RWPE2 (cell line): ENCODE results near the gene NMRK1.

Source experiments
- ATAC-seq: fragments of 200-7000 bp; cut with Tn5 transposase; 3 replicates; pipeline ENCODE4 v1.9.1; 2021; ENCODE audit warnings: low read depth
- DNase-seq: peaks from one replicate; pipeline ENCODE4 v3.0.0-alpha.2; 2020; ENCODE audit warnings: low spot score
- H3K27ac ChIP-seq: fragments of 450-650 bp; 2 replicates; pipeline ENCODE4 v1.5.1; 2017; ENCODE audit warnings: mild to moderate bottlenecking; ENCODE audit not compliant: poor library complexity, severe bottlenecking
- H3K27me3 ChIP-seq: fragments of 250-450 bp; sonication (Bioruptor Pico); 2 replicates; pipeline ENCODE4 v1.5.1; 2021; ENCODE audit warnings: mild to moderate bottlenecking, moderate library complexity; ENCODE audit not compliant: insufficient read depth, poor library complexity, severe bottlenecking
- H3K36me3 ChIP-seq: fragments of 250-450 bp; sonication (Bioruptor Pico); 2 replicates; pipeline ENCODE4 v1.5.1; 2020; ENCODE audit warnings: low read depth, mild to moderate bottlenecking, moderate library complexity
- H3K4me1 ChIP-seq: fragments of 250-450 bp; sonication (Bioruptor Pico); 2 replicates; pipeline ENCODE4 v1.5.1; 2021; ENCODE audit warnings: mild to moderate bottlenecking, moderate library complexity; ENCODE audit not compliant: insufficient read depth, poor library complexity, severe bottlenecking
- H3K4me3 ChIP-seq: fragments of 250-450 bp; sonication (Bioruptor Pico); 2 replicates; pipeline ENCODE4 v1.5.1; 2021; ENCODE audit warnings: mild to moderate bottlenecking, moderate library complexity; ENCODE audit not compliant: severe bottlenecking
- H3K9me3 ChIP-seq: fragments of 250-450 bp; sonication (Bioruptor Pico); 2 replicates; pipeline ENCODE4 v1.5.1; 2021; ENCODE audit warnings: mild to moderate bottlenecking, moderate library complexity; ENCODE audit not compliant: severe bottlenecking
- CTCF ChIP-seq: fragments of 450-650 bp; IDR thresholded peaks from one replicate; pipeline ENCODE4 v1.5.1; 2017; ENCODE audit warnings: mild to moderate bottlenecking, moderate library complexity; ENCODE audit not compliant: poor library complexity, severe bottlenecking

Gene NMRK1

GRCh38 chr9:75086541-75087288, 1.2 kb downstream of the NMRK1 start:
- Histone ChIP-seq H3K27me3 (no peaks in the 10 kb centered on the region), H3K4me1 (peaks cover 30% of the 10 kb centered on the region), H3K36me3 (no peaks in the 10 kb centered on the region), H3K9me3 (no peaks in the 10 kb centered on the region), H3K4me3 (peak overlapping the region; percentile 62), H3K27ac (peak overlapping the region; percentile 86)
- no peak for ATAC-seq
- TF ChIP-seq CTCF = no peak
- DNase-seq = no peak

- no peaks in the 10 kb centered on the region for H3K9me3 ChIP-seq
- no peak overlapping the region for H3K4me3 ChIP-seq
Observed at GRCh38 chr9:75085640-75086039, 2.3 kb downstream of the NMRK1 start.

GRCh38 chr9:75084081-75084672, 3.8 kb downstream of the NMRK1 start:
- no peak for TF ChIP-seq CTCF
- H3K4me3 ChIP-seq = no peak overlapping the region
- no peaks in the 10 kb centered on the region for H3K27me3 ChIP-seq
- ATAC-seq (no peak), DNase-seq (no peak)
- H3K27ac ChIP-seq = peak overlapping the region; percentile 46
- H3K36me3 ChIP-seq = no peaks in the 10 kb centered on the region
- H3K9me3 ChIP-seq = no peaks in the 10 kb centered on the region
- peaks cover 28% of the 10 kb centered on the region for H3K4me1 ChIP-seq

More at GRCh38 chr9:75085640-75086039, 2.3 kb downstream of the NMRK1 start:
- peaks cover 30% of the 10 kb centered on the region for H3K4me1 ChIP-seq
- TF ChIP-seq CTCF = no peak
- H3K27me3 ChIP-seq = no peaks in the 10 kb centered on the region
- peak overlapping the region; percentile 86 for H3K27ac ChIP-seq
- H3K36me3 ChIP-seq = no peaks in the 10 kb centered on the region
- ATAC-seq (no peak), DNase-seq (no peak)

GRCh38 chr9:75083188-75083970, 4.6 kb downstream of the NMRK1 start:
- no peaks in the 10 kb centered on the region for H3K9me3 ChIP-seq
- peaks cover 28% of the 10 kb centered on the region for H3K4me1 ChIP-seq
- no peak overlapping the region for H3K4me3 ChIP-seq
- peak overlapping the region; percentile 46 for H3K27ac ChIP-seq
- ATAC-seq (peak; percentile 44), DNase-seq (no peak)
- TF ChIP-seq CTCF = no peak
- H3K36me3 ChIP-seq = no peaks in the 10 kb centered on the region
- H3K27me3 ChIP-seq = no peaks in the 10 kb centered on the region
